Esophagus squamous epithelium (tissue), 4 donors: Measurements from ENCODE around the gene LCE3A.

ENCODE experiments used
- POLR2A ChIP-seq, 4 donors: fragments of 450-650 bp; IDR thresholded peaks; one replicate each; pipeline ENCODE4 v1.6.1; 2017; ENCODE audit warnings: antibody characterized with exemption in 4 of 4, mild to moderate bottlenecking in 4 of 4, moderate library complexity in 3 of 4
- TF ChIP-seq, protein P1 (sequence below), 6 experiments: fragments of 450-650 bp in 4 of 6; fragments of 200-600 bp in 2 of 6; sonication (generic) in 2 of 6; IDR thresholded peaks; one replicate each; pipeline ENCODE4 v1.5.1; 2016 to 2019; ENCODE audit warnings: antibody characterized with exemption in 6 of 6, mild to moderate bottlenecking in 4 of 6, moderate library complexity in 4 of 6

DNA sequence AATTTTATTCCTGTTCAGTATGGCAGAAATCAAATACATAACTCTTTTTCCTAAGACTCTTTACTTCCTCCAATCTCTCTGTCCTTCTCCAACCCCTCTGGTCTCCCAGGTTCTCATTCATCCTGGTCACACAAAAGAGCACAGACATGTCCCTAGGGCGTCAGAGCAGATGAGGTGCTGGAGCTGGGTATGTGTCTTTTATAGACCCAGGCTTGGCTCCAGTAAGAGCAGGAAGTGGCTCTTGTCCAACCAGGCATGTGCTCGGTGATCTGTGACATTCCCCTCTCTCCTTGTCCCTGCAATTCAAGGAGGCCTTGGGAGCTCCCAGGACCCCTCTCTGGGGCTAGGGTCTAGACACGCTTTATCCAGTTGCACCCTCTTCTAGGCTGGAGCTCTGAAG, 22.2 kb upstream of the LCE3A start:
- TF ChIP-seq, protein P1, sequence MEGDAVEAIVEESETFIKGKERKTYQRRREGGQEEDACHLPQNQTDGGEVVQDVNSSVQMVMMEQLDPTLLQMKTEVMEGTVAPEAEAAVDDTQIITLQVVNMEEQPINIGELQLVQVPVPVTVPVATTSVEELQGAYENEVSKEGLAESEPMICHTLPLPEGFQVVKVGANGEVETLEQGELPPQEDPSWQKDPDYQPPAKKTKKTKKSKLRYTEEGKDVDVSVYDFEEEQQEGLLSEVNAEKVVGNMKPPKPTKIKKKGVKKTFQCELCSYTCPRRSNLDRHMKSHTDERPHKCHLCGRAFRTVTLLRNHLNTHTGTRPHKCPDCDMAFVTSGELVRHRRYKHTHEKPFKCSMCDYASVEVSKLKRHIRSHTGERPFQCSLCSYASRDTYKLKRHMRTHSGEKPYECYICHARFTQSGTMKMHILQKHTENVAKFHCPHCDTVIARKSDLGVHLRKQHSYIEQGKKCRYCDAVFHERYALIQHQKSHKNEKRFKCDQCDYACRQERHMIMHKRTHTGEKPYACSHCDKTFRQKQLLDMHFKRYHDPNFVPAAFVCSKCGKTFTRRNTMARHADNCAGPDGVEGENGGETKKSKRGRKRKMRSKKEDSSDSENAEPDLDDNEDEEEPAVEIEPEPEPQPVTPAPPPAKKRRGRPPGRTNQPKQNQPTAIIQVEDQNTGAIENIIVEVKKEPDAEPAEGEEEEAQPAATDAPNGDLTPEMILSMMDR (IDR thresholded peaks at IDR 0.05): no peak
- no peak for TF ChIP-seq POLR2A (IDR thresholded peaks at IDR 0.05)
